ENCODE results near the gene FBXO31. TPM values are rescaled to one million over a fixed set of nuclear protein-coding genes. Genes with fewer than 3 reads are reported as not detected.

The FBXO31 gene
- total and polyA plus RNA-seq, 2 donors (not counting 3 experiments of a cell fraction or from before 2014, with no cell fraction given): 17.1 to 31.8 TPM

GRCh38 chr16:87359121-87359520, 24.5 kb downstream of the FBXO31 start:
- no peak overlapping the region for H3K4me3 ChIP-seq (replicated peaks in 1 of 3; ENCODE audit: insufficient read depth in 1 of 3, low read depth in 1 of 3, low read length in 3 of 3)
- H3K9me1 ChIP-seq (replicated peaks; ENCODE audit: control insufficient read depth, extremely low read depth, insufficient read depth, low read length): no peaks in the 10 kb centered on the region
- BruUV-seq (replicated peaks): no TSS peak
- H3K4me2 ChIP-seq (ENCODE audit: insufficient read depth, low read length): no peak overlapping the region
- H3K9ac ChIP-seq (replicated peaks; ENCODE audit: extremely low read depth, insufficient read depth, low read length): no peak overlapping the region
- TF ChIP-seq EZH2 (IDR thresholded peaks at IDR 0.05; ENCODE audit: borderline replicate concordance, low read depth, low read length, severe bottlenecking): no peak
- no peak for TF ChIP-seq POLR2AphosphoS5 (IDR thresholded peaks at IDR 0.05; ENCODE audit: insufficient read depth, low read depth, low read length)
- TF ChIP-seq, protein P1, sequence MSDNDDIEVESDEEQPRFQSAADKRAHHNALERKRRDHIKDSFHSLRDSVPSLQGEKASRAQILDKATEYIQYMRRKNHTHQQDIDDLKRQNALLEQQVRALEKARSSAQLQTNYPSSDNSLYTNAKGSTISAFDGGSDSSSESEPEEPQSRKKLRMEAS (IDR thresholded peaks at IDR 0.05; ENCODE audit: insufficient read depth, insufficient read length): no peak
- TF ChIP-seq POLR2A (IDR thresholded peaks at IDR 0.05; ENCODE audit: low read depth, low read length): no peak
- no peak for TF ChIP-seq JUN (IDR thresholded peaks at IDR 0.05; ENCODE audit: borderline replicate concordance, insufficient read depth, insufficient read length, low read depth)
- TF ChIP-seq GATA2 (IDR thresholded peaks at IDR 0.05; ENCODE audit: insufficient read depth, insufficient read length, low read depth, low read length): no peak
- no peak for TF ChIP-seq MYC (IDR thresholded peaks at IDR 0.05; ENCODE audit: low read depth, low read length)
- TF ChIP-seq, protein P2, sequence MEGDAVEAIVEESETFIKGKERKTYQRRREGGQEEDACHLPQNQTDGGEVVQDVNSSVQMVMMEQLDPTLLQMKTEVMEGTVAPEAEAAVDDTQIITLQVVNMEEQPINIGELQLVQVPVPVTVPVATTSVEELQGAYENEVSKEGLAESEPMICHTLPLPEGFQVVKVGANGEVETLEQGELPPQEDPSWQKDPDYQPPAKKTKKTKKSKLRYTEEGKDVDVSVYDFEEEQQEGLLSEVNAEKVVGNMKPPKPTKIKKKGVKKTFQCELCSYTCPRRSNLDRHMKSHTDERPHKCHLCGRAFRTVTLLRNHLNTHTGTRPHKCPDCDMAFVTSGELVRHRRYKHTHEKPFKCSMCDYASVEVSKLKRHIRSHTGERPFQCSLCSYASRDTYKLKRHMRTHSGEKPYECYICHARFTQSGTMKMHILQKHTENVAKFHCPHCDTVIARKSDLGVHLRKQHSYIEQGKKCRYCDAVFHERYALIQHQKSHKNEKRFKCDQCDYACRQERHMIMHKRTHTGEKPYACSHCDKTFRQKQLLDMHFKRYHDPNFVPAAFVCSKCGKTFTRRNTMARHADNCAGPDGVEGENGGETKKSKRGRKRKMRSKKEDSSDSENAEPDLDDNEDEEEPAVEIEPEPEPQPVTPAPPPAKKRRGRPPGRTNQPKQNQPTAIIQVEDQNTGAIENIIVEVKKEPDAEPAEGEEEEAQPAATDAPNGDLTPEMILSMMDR (IDR thresholded peaks at IDR 0.05; ENCODE audit: extremely low read depth in 1 of 2, insufficient read depth in 1 of 2, low read depth in 1 of 2, low read length in 2 of 2): no peak
- no peak for TF ChIP-seq FOS (IDR thresholded peaks at IDR 0.05; ENCODE audit: borderline replicate concordance, insufficient read depth, low read length)
- H3K27me3 ChIP-seq (ENCODE audit: control insufficient read depth in 2 of 2, insufficient read depth in 2 of 2, low read length in 2 of 2): no peaks in the 10 kb centered on the region
- H3K27ac ChIP-seq (ENCODE audit: insufficient read depth, low read depth, low read length): no peak overlapping the region
- FAIRE-seq (no peak), DNase-seq (ENCODE audit: low read depth, low spot score) (no peak)
- ChIA-PET CTCF (no interaction called here), POLR2A (no interaction called here)
- no peaks in the 10 kb centered on the region for H3K9me3 ChIP-seq (replicated peaks; ENCODE audit: control insufficient read depth, insufficient read depth, low read length)
- peaks cover 1% of the 10 kb centered on the region for H3K79me2 ChIP-seq (ENCODE audit: control insufficient read depth, insufficient read depth, low read length)
- no peaks in the 10 kb centered on the region for H4K20me1 ChIP-seq (replicated peaks; ENCODE audit: control insufficient read depth, extremely low read depth, insufficient read depth, low read length)
- H3K4me1 ChIP-seq (ENCODE audit: control insufficient read depth, extremely low read depth, insufficient read depth, low read length): peaks cover 6% of the 10 kb centered on the region
- dilution Hi-C loops (cut with MboI; ENCODE audit: extremely low pct_ligation_motif_present, low sequenced_read_pairs): no loop called here
- intact Hi-C loops (cut with micrococcal nuclease): no loop called here
- H2AFZ ChIP-seq (ENCODE audit: low read depth, low read length): no peak overlapping the region
- peaks cover 5 to 23% of the 10 kb centered on the region in 2 experiments for H3K36me3 ChIP-seq (ENCODE audit: control insufficient read depth in 2 of 2, extremely low read depth in 1 of 2, insufficient read depth in 2 of 2, low read length in 2 of 2)

All from endothelial cell of umbilical vein (primary cell).